Activated CD4-positive, CD25-positive, alpha-beta regulatory T cell (primary cell): ENCODE data around the gene L3MBTL4.

Source experiments
- DNase-seq, 4 experiments: peaks; one replicate each; lab custom pipeline; 2025; lab: John Stamatoyannopoulos, UW

L3MBTL4 gene

DNA sequence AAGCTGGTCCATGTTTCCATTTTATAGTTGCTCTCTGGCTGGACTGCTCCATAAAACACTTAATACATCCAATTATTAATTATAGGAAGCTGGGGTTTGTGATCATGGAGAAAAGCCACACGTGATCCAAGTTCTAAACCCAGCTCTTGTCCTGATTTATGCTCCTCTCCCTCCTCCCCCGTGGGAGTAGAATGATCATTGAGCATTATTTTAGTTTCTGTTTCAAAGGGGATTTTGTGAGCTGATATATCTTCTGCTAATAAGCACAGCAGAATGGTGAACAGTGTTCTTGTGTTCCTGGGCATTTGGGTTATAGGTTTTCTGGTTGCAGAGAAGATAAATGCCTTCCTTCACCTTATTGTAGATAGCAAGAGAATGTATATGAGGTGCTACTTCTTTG, 383.7 kb downstream of the L3MBTL4 start:
- DNase-seq: no peak

DNA sequence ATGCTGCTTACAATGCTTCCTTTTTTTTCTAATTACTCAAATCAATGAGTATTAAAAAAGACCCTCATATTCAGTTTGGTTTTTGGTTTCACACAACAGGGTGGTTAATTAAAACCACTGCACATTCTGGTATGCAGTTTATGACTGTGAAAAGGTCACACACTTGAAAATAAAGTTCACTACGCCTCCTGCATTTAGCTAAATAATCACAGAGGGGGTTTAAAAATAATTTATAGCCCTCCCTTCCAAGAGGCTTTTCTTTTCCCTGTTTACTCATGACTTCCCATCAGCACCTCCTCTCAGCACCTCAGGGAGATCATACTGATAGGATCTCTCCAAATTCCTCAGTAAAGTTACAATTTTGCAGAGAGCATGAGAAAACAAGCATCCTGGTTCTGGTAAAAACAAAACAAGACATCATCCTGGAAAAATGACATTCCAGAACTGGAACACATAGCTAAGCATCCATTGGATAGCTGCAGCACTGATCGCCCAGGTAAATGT, 389.9 kb downstream of the L3MBTL4 start:
- DNase-seq: no peak

DNA sequence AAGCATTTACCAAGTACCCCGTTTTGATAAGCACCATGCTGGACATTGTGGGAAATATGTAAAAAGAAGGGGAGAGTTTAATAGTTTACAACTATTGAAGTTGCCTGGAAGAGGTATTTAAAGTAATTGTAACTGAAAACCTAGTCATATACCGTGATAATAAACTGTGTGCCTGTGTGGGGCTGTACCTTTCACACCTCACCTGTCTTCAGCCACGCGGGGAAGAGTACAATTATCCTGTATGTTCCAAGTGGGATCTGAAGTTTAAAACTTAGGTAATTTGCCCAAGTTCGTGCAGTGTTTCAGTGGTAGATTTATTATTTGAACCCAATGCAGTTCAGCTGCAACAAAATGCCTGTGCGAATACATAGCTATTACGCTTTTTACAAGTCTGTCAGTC, 391.2 kb downstream of the L3MBTL4 start:
- no peak for DNase-seq

DNA sequence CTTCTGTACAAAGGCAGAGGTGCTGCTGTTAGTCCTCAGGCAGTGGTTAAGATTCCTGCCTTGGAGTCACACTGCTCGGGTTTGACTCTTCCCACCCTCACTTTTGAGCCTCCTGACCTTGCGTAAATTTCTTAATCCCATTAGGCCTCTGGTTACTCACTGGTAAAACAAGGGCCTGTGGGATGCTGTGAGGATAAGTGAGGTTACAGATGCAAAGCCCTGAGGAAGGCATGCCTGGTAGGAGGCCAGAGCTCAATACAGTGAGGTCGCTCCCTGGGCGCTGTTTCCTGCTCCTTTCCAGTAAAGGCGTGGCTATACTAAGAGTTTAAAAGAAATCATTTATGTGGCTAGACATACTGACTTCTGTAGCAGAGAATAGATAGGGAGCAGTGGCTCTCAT, 391.9 kb downstream of the L3MBTL4 start:
- DNase-seq: no peak

DNA sequence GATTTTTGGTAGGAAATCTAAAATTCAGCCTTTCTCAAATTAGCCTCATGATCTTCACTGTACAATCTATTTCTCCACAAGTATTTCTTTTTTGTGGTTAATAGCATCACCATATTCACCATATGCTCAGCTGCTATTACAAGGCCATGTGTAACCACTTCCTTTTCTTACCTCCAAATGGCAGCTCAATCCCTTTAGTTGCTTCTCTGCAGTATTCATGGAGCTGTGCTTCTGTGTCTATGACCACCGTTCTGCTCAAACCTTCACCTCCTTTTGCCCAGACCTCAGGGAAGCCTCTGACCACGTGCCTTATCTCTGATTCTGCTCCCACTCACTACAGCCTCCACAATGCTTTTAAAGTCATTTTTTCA, 392.7 kb downstream of the L3MBTL4 start:
- DNase-seq: no peak

DNA sequence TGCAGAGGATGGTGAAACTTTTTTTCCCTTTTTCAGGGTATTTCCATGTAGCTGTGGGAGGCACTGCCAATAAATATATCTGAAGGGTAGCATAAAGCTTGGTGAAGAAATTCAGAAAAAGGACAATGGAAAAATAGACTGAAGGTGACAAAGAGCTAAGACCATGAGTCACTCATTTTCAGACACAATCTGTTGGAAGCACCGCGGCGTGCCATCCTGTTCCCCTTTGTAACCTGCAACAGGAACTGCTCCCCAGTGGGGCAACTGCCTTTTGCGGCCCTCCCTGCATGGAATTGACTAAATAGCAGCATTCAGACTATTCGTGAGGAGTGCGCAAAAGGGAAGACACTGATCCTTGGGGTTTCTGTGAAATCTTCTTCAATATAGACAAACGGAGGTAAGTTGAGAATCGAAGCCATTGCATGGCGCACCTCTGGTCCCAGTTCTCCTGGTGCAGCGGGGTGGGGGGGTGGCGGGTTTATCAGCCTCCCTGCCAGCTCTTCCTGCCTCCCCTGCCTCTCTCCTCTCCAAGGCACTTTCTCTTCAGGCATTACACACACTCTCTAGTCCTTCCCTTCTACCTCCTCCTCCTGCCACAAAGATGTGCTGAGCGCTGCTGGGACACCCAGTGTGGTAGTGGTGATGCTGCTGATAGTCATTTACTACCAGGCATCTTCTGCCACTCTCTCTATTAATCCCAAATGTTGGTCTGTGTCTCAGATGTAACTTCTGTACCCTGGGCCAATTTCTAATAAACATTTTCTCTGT, 393.2 kb downstream of the L3MBTL4 start:
- no peak for DNase-seq

DNA sequence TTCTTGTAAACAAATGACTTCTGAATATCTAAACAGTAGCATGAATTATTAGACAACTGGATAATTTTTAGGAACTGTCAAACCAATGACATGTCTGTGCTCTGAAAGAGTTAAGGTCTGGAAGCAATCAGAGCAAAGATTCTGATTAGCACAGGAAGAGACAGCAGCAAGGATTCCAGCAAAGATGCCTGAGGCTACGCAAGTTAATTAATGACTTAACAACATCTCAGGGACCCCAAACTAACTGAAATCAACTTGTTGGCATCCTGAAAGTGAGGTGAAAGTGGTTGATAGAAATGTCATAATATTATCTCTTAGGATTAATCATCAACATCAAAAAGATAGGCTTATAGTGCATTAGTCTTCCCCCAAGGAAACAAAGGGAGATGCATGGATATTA, 396.0 kb downstream of the L3MBTL4 start:
- DNase-seq: no peak

DNA sequence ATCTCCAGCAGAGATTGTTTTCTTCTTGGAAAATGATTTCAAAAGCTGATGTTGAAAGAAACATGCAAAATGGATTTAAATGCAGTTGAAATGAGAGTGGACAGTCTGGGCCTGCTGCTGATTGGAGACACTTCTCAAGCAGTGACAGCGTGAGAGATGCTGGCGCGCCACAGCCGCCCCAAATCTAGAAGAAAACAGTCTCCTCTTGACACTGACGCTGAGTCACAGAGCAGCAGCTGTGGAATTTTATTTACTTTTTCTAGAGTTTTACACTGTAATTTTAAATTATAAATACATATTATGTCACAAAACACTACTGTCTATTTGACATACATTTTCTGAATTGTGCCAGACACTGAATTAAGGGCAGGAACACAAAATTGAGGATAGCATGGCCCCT, 397.5 kb downstream of the L3MBTL4 start:
- DNase-seq: no peak

DNA sequence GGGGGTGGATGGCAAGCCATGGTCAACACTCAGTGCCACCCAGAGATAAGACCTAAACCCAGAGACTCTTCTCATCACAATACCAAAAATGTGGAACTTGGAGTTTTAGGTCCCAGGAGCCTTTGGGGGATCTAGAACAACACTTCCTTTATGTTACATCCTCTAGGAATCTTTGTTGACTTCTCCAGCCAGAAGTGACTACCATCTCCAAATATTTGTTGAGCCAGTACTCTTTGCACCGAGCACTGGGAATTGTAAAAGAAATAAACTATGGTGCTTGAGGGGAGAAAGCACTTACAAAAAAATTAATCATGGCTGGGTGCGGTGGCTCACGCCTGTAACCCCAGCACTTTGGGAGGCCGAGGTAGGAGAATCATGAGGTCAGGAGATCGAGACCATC, 399.3 kb downstream of the L3MBTL4 start:
- no peak for DNase-seq

DNA sequence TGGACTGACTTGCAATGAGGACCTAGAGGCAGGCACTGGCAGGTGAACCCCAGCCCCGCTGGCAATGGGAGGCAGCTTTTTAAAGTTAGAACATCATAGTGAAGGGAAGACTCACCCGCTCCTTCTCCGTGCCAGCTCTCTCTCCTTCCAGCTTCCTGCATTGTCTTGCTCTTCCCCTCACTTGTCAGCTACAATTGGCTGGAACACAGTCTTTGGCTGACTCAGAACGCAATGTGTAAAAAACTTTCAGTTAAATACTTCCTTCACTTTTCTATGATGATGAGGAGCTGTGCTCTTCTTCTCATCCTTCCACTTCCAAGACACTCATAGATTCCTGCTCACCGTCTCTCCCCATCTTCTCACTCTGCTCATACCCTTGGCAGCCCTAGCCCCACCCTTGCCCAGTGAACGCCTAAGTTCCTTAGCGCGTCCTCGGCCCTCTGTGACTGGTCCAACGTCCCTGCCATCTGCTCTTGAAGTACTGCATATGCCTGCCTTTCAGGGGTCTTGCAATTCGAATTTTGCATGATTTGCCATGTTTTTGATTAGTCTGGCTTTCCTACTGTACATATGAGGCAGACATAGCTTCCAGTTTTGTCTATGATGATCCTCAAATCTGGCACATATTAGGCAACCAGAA, 401.4 kb downstream of the L3MBTL4 start:
- no peak for DNase-seq

DNA sequence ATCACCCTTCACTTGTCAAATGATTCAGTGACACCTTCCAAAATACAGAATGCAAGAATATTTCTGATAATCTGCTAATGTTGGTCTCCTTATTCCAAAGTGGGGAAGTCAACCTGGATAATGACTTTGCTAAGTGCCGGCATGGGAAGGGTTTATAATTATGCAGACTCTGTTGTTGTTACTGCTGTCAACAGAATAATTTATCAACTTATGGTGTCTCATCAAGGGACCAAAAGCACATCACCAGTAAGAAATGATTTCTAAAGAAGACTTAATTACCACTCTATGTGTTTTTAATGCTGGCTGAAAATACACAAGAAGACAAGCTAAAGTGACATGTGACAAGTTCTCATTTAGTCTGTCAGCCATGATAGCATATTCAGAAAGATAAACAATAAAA, 403.8 kb downstream of the L3MBTL4 start:
- DNase-seq: no peak

DNA sequence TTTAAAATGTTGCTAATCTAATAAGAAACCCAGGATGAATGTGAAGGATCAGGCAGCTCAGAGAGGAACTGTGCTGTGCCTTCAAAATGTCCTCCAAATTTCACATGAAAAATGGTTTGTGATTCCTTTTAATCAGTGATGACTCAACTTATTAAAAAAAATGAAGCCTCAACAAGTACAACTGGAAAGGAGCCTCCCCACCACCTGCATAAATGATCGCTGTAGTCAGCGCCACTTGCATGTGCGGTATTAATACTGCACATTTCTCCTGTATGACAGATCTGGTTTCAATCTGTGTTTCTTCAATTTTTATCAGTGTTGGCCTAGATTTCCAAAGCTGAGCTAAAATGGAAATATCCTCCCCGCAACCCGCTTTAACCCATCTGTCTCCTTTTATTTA, 404.4 kb downstream of the L3MBTL4 start:
- DNase-seq: no peak

DNA sequence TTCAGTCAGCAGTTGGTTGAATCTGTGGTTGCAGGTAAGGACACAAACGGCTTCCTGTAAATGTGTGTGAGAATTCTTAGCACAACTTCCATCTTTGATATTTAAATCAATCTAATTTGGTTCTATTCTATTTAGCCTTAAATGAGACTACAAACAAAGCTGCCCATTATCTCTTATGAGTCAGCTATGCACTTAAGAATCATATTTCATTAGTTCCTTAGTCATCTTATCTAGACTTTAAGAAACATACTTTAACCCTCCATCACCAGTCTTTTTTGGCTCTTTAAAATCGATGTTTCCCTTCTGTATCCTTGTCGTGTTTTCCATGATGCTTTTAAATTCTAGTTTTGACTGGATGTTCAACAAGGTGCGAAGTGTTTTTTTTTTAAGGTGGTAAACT, 405.0 kb downstream of the L3MBTL4 start:
- no peak for DNase-seq

DNA sequence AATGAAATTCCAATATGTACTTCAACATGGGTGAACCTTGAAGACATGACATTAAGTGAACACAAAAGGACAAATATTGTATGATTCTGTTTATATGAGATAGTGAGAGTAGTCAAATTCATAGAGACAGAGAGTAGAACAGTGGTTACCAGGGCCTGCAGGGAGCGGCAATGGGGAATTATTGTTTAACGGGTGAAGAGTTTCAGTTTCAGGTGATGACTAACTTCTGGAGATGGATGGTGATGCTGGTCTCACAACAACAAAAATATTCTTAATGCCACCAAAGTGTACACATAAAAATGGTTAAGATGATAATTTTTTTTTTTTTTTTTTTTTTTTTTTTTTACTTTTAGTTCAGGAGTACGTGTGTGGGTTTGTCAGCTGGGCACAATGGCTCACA, 410.0 kb downstream of the L3MBTL4 start:
- DNase-seq: no peak

DNA sequence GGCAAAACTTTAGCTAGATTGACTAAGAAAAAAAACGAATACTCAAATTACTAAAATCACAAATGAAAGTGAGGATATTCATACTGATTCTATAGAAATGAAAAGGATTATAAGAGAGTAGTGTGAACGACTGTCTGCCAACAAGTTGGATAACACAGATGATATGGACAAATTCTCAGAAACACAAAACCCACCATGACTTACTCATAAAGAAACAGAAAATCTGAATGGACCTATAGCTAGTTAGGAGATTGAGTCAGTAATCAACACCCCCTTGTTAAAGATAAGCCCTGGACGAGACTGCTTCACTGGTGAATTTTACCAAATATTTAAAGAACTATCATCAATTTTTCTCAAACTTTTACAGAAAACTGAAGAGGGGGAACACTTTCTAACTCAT, 410.6 kb downstream of the L3MBTL4 start:
- DNase-seq: no peak

DNA sequence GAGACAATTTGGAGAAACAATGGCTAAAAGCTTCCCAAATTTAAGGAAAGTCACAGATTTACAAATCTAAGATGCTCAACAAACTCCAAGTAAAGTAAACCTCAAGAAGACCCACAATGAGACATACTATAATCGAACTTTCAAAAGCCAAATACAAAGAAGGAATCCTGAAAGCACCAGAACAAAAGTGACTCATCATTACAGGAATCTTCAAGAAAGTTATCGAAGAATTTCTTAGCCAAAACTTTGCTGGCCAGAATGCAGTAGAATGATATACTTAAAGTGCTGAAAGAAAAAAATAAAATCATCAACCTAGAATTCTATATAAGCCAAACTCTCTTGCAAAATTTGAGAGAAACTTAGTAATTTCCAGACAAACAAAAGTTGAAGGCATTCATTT, 412.8 kb downstream of the L3MBTL4 start:
- DNase-seq: no peak

DNA sequence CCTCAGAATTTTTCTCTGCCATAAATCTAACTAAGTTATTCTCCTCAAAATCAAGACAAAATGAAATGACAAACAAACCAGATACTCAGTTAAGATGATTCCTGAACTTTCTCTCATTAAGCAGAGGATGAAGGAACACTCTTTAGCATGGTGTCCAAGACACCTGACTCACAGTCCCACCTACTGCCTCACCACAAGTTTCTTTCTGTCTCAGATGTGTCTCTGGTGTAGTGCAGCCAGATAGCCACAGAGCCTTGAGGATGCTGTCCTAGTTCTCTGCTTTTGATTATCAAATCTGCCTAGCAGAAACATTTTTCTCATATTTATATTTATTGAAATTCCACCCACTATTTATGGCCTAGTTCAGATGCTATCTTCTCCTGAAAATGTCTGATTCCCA, 415.8 kb downstream of the L3MBTL4 start:
- no peak for DNase-seq

DNA sequence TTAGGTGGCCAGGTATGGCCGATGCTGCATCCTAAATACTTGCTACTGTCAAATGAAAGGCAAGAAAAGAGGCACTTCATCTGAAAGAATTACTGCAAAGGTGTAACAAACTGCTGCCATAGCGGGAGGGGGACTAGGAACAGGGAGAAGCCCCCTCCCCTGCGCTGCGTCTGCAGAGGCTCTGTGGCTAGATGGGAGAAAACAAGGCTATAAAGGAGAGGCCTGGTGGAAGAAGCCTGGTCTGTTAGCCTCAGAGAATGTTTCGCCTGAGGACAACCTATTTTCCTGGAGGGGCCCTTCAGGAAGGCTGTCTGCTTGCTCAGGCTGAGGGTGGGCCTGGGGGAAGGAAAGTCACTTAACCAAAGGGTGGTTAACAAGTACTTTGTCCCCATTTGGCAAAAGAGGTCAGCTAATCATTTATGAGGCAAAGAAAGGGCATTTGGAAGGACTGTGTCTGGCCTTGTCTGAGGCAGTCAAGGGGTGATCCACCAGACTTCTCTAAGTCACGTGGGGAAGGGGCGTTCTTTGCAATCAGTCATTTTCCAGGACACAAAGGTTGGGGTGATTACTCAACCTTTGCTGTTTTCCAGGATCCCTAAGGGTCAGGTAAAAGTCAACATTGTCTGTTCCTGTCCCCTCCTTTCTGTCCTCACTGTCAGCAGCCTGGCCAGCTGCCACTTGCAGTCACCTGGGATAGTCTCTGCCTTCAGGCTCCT, 416.4 kb downstream of the L3MBTL4 start:
- no peak for DNase-seq

DNA sequence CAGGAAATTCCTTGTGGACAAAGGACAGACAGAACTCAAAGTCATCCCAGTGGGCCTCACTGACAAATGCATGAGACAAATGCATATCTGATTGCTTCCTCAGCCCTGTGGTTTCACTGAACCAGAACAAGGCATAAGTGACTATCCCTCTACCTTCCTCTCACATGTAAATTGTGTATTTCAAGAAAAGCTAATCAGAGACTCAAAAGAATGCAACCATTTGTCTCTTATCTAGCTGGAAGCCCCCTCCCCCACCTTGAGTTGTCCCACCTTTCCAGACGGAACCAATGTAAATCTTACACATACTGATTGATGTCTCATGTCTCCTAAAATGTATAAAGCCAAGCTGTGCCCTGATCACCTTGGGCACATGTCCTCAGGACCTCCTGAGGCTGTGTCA, 417.4 kb downstream of the L3MBTL4 start:
- no peak for DNase-seq

DNA sequence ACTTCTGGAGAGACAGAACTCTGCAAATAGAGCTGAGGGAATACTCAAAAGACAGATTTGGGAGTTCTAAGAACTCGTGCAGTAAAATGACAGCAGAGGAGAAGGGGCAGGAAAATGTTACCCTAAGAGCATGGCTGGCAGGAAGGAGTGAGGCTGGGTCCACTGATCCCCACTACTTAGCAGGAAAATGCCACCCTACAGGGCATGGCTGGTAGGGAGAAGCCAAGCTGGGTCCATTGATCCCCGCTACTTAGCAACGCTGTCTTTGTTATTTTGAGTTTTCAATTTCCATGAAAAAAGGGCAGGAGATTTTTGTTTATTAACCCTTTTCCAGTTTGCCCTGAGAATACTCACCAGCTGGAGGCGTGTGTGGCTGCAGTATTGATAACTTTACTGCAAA, 419.1 kb downstream of the L3MBTL4 start:
- DNase-seq: no peak

DNA sequence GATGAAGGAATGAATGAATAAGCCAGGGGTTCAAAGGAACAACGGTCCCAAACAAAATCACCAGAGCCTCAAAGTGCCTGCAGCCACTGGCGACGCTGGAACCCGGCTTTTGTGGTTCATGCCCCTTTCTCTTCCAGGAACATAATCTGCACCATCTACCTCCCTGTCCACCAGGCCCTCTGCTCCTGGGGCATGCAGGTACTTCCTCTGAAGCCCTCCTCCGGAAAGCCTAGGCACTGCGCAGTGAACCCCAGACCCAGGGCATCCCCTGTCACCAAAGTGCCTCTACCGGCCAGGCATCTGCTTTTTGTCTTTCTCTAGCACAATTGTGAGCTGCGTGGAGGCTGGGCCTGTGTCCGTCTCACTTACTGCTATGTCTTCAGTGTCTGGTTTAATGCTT, 420.8 kb downstream of the L3MBTL4 start:
- no peak for DNase-seq

DNA sequence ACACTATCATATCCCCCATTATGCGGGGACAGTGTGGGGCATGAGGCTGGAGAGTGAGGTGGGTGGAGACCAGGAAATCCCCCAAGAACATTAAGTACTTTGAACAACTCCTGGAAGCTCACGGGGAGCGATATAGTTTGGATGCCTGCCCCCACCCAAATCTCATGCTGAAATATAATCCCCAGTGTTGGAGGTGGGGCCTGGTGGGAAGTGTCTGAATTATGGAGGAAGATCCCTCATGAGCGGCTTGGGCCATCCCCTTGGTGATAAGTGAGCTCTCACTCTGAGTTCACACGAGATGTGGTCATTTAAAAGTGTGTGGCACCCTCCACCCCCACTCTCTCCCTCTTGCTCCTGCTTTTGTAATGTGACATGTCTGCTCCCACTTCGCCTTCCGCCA, 422.3 kb downstream of the L3MBTL4 start:
- DNase-seq: no peak

DNA sequence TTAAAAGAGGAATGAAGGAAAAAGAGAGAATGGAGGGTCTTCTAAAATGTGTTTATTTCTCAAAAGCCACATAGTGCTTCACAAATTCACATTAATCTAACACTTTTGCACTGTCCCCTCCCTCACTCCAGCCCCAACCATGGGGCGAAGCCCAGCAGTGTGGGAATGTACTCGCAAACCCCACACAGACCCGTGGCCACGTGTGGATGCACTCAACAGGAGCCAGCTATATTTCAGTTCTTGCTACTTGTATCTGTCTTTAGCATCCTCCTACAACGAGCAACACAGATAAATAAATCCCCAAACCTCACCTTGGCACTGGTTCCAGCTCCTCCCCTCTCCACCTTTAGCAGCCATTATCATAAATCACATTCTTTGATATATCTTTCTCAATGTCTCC, 427.5 kb downstream of the L3MBTL4 start:
- DNase-seq: no peak
